Measurements from ENCODE around the gene GRIK1. TPM values are rescaled to one million over a fixed set of nuclear protein-coding genes. Genes with fewer than 3 reads are reported as not detected.
"Not testable (repeated sequence)": the region's sequence is repeated elsewhere in the genome, so short reads cannot be mapped to it uniquely, and the experiment has no call there.

The GRIK1 gene
- total RNA-seq, 2 experiments from 2014 or later = not detected

- Mint-ChIP-seq H3K9me3 (no peaks in the 10 kb centered on the region), H3K4me1 (no peaks in the 10 kb centered on the region), H3K4me3 (no peak overlapping the region), H3K27ac (no peak overlapping the region), H3K27me3 (no peaks in the 10 kb centered on the region), H3K36me3 (ENCODE audit: low read depth) (no peaks in the 10 kb centered on the region)
- CTCF ChIA-PET = no interaction called here
- POLR2A ChIA-PET = no interaction called here
- DNase-seq = no peak
These were observed 311.9 kb downstream of the GRIK1 start for GRCh38 chr21:29627905-29628304.

- CTCF ChIA-PET = no interaction called here
- Mint-ChIP-seq H3K4me3 (no peak overlapping the region), H3K4me1 (no peaks in the 10 kb centered on the region), H3K9me3 (no peaks in the 10 kb centered on the region), H3K27me3 (no peaks in the 10 kb centered on the region), H3K36me3 (ENCODE audit: low read depth) (no peaks in the 10 kb centered on the region), H3K27ac (no peak overlapping the region)
- DNase-seq = no peak
- POLR2A ChIA-PET = no interaction called here
These were observed 312.9 kb downstream of the GRIK1 start for GRCh38 chr21:29626801-29627470.

- ChIA-PET CTCF (no interaction called here), POLR2A (no interaction called here)
- H3K9me3 Mint-ChIP-seq = no peaks in the 10 kb centered on the region
- no peaks in the 10 kb centered on the region for H3K27me3 Mint-ChIP-seq
- no peaks in the 10 kb centered on the region for H3K36me3 Mint-ChIP-seq (ENCODE audit: low read depth)
- H3K27ac Mint-ChIP-seq = no peak overlapping the region
- no peaks in the 10 kb centered on the region for H3K4me1 Mint-ChIP-seq
- no peak for DNase-seq
- H3K4me3 Mint-ChIP-seq = no peak overlapping the region
These were observed 313.8 kb downstream of the GRIK1 start for GRCh38 chr21:29625990-29626389.

GRCh38 chr21:29624776-29625175 lies 315.0 kb downstream of the GRIK1 start:
- Mint-ChIP-seq H3K36me3 (ENCODE audit: low read depth) (no peaks in the 10 kb centered on the region), H3K27me3 (no peaks in the 10 kb centered on the region), H3K4me1 (no peaks in the 10 kb centered on the region), H3K27ac (no peak overlapping the region), H3K4me3 (no peak overlapping the region), H3K9me3 (no peaks in the 10 kb centered on the region)
- ChIA-PET CTCF (no interaction called here), POLR2A (no interaction called here)
- no peak for DNase-seq

GRCh38 chr21:29621525-29621924 lies 318.3 kb downstream of the GRIK1 start:
- no peaks in the 10 kb centered on the region for H3K4me1 Mint-ChIP-seq
- ChIA-PET CTCF (interaction anchor here (0.6 kb wide), 1 partner anchor 32 kb away, joined by 3 read pairs; no protein-coding TSS in a partner anchor), POLR2A (no interaction called here)
- no peaks in the 10 kb centered on the region for H3K36me3 Mint-ChIP-seq (ENCODE audit: low read depth)
- no peaks in the 10 kb centered on the region for H3K27me3 Mint-ChIP-seq
- no peaks in the 10 kb centered on the region for H3K9me3 Mint-ChIP-seq
- DNase-seq = no peak
- H3K4me3 Mint-ChIP-seq = no peak overlapping the region
- no peak overlapping the region for H3K27ac Mint-ChIP-seq

GRCh38 chr21:29616209-29616751 lies 323.5 kb downstream of the GRIK1 start:
- H3K4me1 Mint-ChIP-seq = no peaks in the 10 kb centered on the region
- no peaks in the 10 kb centered on the region for H3K36me3 Mint-ChIP-seq (ENCODE audit: low read depth)
- ChIA-PET CTCF (no interaction called here), POLR2A (no interaction called here)
- H3K27ac Mint-ChIP-seq = no peak overlapping the region
- no peak for DNase-seq
- H3K27me3 Mint-ChIP-seq = no peaks in the 10 kb centered on the region
- no peaks in the 10 kb centered on the region for H3K9me3 Mint-ChIP-seq
- no peak overlapping the region for H3K4me3 Mint-ChIP-seq

- no peak overlapping the region for H3K4me3 Mint-ChIP-seq
- no peak overlapping the region for H3K27ac Mint-ChIP-seq
- ChIA-PET POLR2A (no interaction called here), CTCF (interaction anchor here (0.9 kb wide), 1 partner anchor 34 kb away, joined by 3 read pairs; no protein-coding TSS in a partner anchor)
- no peaks in the 10 kb centered on the region for H3K9me3 Mint-ChIP-seq
- H3K27me3 Mint-ChIP-seq = no peaks in the 10 kb centered on the region
- H3K36me3 Mint-ChIP-seq (ENCODE audit: low read depth) = no peaks in the 10 kb centered on the region
- H3K4me1 Mint-ChIP-seq = no peaks in the 10 kb centered on the region
- no peak for DNase-seq
These were observed 325.9 kb downstream of the GRIK1 start for GRCh38 chr21:29613877-29614276.

GRCh38 chr21:29613021-29613420 lies 326.8 kb downstream of the GRIK1 start:
- no peaks in the 10 kb centered on the region for H3K27me3 Mint-ChIP-seq
- H3K36me3 Mint-ChIP-seq (ENCODE audit: low read depth) = no peaks in the 10 kb centered on the region
- H3K27ac Mint-ChIP-seq = no peak overlapping the region
- no peak for DNase-seq
- ChIA-PET POLR2A (no interaction called here), CTCF (interaction anchor here (0.9 kb wide), 1 partner anchor 33 kb away, joined by 3 read pairs; no protein-coding TSS in a partner anchor)
- no peaks in the 10 kb centered on the region for H3K9me3 Mint-ChIP-seq
- no peaks in the 10 kb centered on the region for H3K4me1 Mint-ChIP-seq
- H3K4me3 Mint-ChIP-seq = no peak overlapping the region

- Mint-ChIP-seq H3K4me1 (no peaks in the 10 kb centered on the region), H3K27ac (no peak overlapping the region), H3K36me3 (ENCODE audit: low read depth) (no peaks in the 10 kb centered on the region), H3K9me3 (no peaks in the 10 kb centered on the region), H3K27me3 (no peaks in the 10 kb centered on the region), H3K4me3 (no peak overlapping the region)
- CTCF ChIA-PET = no interaction called here
- POLR2A ChIA-PET = no interaction called here
- DNase-seq = no peak
These were observed 328.9 kb downstream of the GRIK1 start for GRCh38 chr21:29610779-29611360.

- Mint-ChIP-seq H3K27ac (no peak overlapping the region), H3K9me3 (no peaks in the 10 kb centered on the region)
- CTCF ChIA-PET = interaction anchor here (0.9 kb wide), 1 partner anchor 28 kb away, joined by 3 read pairs; no protein-coding TSS in a partner anchor
These were observed 333.2 kb downstream of the GRIK1 start for GRCh38 chr21:29606613-29607012.

GRCh38 chr21:29605219-29605618 lies 334.6 kb downstream of the GRIK1 start:
- CTCF ChIA-PET; POLR2A ChIA-PET; H3K4me1 Mint-ChIP-seq; H3K36me3 Mint-ChIP-seq (ENCODE audit: low read depth); H3K4me3 Mint-ChIP-seq; H3K9me3 Mint-ChIP-seq; H3K27me3 Mint-ChIP-seq; H3K27ac Mint-ChIP-seq; DNase-seq: not testable (repeated sequence)

More at GRCh38 chr21:29606613-29607012, 333.2 kb downstream of the GRIK1 start:
- H3K27me3 Mint-ChIP-seq = no peaks in the 10 kb centered on the region
- no peak overlapping the region for H3K4me3 Mint-ChIP-seq
- no peak for DNase-seq
- no peaks in the 10 kb centered on the region for H3K4me1 Mint-ChIP-seq
- POLR2A ChIA-PET = no interaction called here
- no peaks in the 10 kb centered on the region for H3K36me3 Mint-ChIP-seq (ENCODE audit: low read depth)

GRCh38 chr21:29604076-29604475 lies 335.7 kb downstream of the GRIK1 start:
- Mint-ChIP-seq H3K27me3 (no peaks in the 10 kb centered on the region), H3K27ac (no peak overlapping the region), H3K9me3 (no peaks in the 10 kb centered on the region), H3K4me3 (no peak overlapping the region), H3K36me3 (ENCODE audit: low read depth) (no peaks in the 10 kb centered on the region), H3K4me1 (no peaks in the 10 kb centered on the region)
- POLR2A ChIA-PET = no interaction called here
- DNase-seq = no peak
- CTCF ChIA-PET = no interaction called here

GRCh38 chr21:29601047-29601446 lies 338.7 kb downstream of the GRIK1 start:
- Mint-ChIP-seq H3K27ac (no peak overlapping the region), H3K4me1 (no peaks in the 10 kb centered on the region), H3K4me3 (no peak overlapping the region), H3K9me3 (no peaks in the 10 kb centered on the region), H3K27me3 (no peaks in the 10 kb centered on the region), H3K36me3 (ENCODE audit: low read depth) (no peaks in the 10 kb centered on the region)
- DNase-seq = no peak
- ChIA-PET POLR2A (no interaction called here), CTCF (no interaction called here)

GRCh38 chr21:29586696-29587095 lies 353.1 kb downstream of the GRIK1 start:
- POLR2A ChIA-PET = no interaction called here
- Mint-ChIP-seq H3K4me3 (no peak overlapping the region), H3K27ac (no peak overlapping the region), H3K36me3 (ENCODE audit: low read depth) (no peaks in the 10 kb centered on the region), H3K27me3 (no peaks in the 10 kb centered on the region), H3K4me1 (no peaks in the 10 kb centered on the region), H3K9me3 (no peaks in the 10 kb centered on the region)
- CTCF ChIA-PET = no interaction called here
- no peak for DNase-seq
